CD4-positive, alpha-beta T cell treated with Interleukin-15 for 1 hour (primary cell): Measurements from ENCODE around the gene SLC30A2.

ENCODE experiments used
- DNase-seq: peaks from one replicate; pipeline ENCODE4 v3.0.0-alpha.2; 2020

Gene SLC30A2

GRCh38 chr1:26069941-26070295, 24.0 kb upstream of the SLC30A2 start:
- no peak for DNase-seq

DNA sequence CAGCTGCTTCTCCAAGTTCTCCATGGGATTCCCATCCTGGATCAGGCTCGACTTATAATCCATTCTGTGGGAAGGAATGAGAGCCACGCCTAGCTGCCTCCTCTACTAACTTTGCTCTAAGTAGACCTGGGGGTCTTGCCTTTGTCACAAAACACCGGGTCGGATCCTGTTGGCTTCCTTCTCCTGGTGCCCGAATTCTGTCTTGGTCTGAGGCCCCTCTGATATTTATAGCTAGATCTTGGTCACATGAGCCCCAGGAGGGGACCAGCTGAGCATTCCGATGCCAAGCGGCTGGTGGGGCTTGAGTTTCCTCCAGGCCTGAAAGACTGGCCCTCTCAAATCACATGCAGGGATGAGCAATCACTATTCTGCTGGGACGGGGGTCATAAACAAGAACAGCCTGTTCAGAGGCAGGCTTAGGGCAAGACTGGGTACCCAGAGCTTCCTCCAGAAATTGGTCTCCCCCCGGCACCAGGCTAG, 21.6 kb upstream of the SLC30A2 start, which contains the start of gene TRIM63:
TRIM63 (minus strand) TSS at position 199 of the 480 bp plus-strand sequence; CDS start at position 63, 136 bp downstream.
- no peak for DNase-seq

DNA sequence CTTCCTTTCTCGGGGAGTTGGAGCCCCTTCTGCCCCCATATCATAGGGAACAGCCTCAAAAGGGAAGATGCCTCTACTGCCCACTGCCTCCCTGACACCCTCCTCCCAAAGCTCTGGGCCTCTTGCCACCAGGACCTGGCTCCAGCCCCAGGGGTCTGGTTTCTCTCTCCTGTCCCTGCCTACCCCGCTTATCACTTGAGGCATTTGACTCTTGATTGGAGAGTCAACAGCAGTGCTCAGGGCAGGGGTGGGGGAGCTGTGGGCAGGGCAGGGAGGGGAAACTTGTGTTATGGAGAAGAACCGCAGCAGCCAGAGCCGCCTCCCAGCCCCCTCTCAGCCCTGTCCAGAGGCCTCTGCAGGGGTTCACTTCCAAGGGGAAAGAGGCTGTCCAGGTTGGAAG, 20.9 kb upstream of the SLC30A2 start:
- no peak for DNase-seq

DNA sequence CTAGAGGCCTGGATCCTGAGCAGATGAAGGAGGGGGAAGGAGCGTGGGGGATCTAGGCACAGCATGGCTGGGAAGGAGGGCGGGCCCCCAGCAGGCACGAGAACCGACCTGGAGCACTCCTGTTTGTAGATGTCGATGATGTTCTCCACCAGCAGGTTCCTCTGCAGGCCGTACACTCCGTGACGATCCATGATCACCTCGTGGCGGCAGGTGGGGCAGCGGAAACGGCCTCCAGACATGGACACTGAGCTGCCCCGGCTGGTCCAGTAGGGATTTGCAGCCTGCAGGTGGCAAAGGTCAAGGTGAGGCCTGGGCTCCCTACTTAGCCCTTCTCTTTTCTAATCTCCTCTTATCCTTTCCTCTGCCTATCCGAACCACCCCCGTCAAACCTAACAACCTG, 20.2 kb upstream of the SLC30A2 start:
- no peak for DNase-seq

GRCh38 chr1:26064553-26064952, 18.6 kb upstream of the SLC30A2 start:
- DNase-seq = no peak

GRCh38 chr1:26060832-26061574, 15.1 kb upstream of the SLC30A2 start:
- DNase-seq = no peak

GRCh38 chr1:26059906-26060305, 14.0 kb upstream of the SLC30A2 start:
- DNase-seq = no peak

DNA sequence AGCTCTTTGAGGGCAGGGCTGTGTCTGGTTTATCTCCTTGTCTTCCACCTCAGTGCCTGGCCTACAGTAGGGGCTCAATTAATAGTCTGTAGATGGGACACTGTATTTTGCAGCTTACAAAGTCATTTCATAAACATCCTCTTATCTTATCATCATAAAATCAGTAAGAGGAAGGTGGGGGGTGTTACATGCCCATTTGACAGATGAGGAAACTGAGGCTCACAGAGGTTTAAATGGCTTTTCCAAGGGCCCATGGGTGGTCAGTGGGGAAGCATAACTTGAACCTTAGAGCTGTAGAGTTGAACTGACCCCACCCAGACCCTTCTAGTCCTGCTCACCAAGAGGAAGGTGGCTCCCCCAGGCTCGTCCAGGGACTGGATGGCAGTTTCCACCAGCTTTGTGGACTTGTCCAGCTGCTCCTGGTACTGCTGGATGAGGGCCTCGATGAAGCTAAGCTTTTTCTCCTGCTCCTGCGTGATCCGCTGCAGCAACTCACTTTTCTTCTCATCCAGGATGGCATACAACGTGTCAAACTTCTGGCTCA, 12.2 kb upstream of the SLC30A2 start:
- DNase-seq = no peak

DNA sequence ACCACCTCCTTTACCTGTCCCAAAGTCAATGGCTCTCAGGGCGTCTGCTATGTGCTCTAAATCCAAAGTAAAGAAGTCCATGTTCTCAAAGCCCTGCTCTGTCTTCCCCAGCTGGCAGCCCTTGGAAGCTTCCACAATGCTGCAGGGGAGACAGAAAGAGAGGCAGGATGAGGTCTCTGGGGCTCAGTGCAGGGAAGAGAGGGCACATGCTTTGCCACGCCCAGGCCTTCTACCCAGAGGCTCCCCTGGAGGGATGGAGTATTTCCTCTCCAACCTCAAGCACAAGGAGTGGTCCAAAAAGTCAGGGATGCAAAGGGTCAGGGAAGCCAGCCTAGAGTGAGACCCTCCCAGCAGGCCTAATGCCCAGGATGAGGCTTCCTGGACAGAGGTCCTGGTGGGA, 11.3 kb upstream of the SLC30A2 start:
- no peak for DNase-seq

- DNase-seq = no peak
These were observed 9.1 kb upstream of the SLC30A2 start for GRCh38 chr1:26055041-26055440.

- no peak for DNase-seq
These were observed 8.0 kb upstream of the SLC30A2 start for GRCh38 chr1:26053718-26054560.

GRCh38 chr1:26050248-26050640, 4.3 kb upstream of the SLC30A2 start:
- DNase-seq = no peak

- DNase-seq = no peak
These were observed 3.8 kb upstream of the SLC30A2 start for GRCh38 chr1:26049531-26050247.

DNA sequence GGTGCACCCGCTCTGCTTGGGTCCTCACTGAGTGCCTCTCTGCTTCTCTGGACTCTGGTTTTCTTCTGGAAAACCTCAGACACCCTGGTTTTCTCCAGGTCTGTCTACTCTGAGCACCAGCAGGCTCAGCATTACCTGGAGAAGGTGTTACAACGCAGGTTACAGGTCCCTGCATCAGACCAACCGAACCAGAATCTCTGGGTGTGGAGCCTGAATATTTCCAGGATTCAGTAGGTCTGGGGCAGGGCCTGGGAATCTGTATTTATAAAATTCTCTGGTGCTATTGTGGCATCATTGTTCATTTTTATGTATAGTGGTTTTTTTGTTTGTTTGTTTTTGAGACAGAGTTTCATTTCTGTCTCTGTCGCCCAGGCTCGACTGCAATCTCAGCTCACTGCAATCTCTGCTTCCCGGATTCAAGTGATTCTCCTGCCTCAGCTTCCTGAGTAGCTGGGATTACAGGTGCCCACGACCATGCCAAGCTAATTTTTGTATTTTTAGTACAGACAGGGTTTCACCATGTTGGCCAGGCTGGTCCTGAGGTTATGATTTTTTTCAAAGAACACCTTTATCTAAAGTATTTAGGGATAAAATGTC, 1.5 kb upstream of the SLC30A2 start:
- DNase-seq = no peak

DNA sequence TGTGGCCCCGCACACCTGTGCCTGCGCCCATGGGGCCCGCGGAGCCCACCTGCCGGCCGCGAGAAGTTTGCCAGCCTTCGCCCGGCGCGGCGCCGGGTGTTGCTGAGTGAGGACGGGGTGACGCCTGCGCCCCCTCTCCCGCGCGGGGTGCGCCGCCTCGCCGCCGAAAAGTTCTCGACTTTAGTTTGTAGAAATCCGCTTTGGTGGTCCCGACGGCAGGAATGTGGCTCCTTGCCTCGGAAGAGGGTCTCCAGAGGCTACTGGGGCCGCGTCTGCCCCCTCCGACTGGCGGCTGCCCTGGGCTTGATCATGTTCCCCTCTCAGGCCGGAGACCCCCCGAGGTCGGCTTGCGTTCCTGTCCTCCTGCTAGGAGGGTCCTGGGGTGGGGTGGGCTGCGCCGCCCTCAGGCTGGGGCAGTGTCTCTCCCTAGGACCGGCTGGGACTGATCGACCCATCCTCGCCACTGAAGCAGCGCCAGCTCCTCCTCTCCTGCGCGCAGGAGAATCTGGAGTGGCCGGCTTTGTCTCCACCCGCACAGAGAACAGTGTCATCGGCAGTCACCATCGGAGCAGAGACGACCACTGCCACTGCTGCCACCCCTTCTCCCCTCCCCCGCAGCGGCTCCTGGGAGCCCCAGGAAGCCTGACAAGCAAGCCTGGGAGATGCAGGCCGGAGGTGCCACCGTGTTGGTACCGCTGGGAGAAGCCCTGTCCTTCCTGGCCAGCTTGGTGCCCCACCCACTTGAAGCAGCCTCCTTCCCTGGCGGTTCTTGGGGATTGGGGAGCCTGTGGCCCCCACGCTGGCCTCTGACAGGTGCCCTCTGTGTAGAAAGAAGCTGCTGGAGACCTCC, 553 bp upstream of the SLC30A2 start:
- no peak for DNase-seq

- no peak for DNase-seq
These were observed 772 bp downstream of the SLC30A2 start for GRCh38 chr1:26044971-26045721.

GRCh38 chr1:26044414-26044813, 1.5 kb downstream of the SLC30A2 start:
- DNase-seq = no peak

GRCh38 chr1:26043765-26044164, 2.2 kb downstream of the SLC30A2 start:
- DNase-seq = no peak

GRCh38 chr1:26041978-26042377, 3.9 kb downstream of the SLC30A2 start:
- DNase-seq = no peak

- no peak for DNase-seq
These were observed 4.5 kb downstream of the SLC30A2 start for GRCh38 chr1:26041401-26041800.

DNA sequence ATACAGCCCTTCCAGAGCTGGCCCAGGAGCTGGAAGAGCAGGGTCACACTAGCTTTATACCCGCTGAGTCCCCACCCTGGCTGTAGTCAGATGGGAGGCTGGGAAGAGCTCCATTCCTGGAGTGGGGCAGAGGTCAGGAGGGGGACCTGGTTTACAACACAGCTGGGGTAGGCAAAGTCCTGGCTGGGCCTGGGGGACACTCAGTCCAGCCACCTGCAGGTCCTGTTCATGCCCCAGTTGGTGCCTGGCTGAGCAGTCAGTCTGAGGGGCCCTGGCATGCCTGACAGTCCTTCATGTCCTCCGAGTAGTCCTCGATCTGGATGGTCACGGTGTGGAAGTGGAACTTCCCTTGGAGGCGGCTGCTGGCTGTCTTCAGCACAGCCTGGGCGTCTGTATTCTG, 7.0 kb downstream of the SLC30A2 start:
- no peak for DNase-seq
